RCC 7860 (cell line): ENCODE measurements around the gene LRWD1.
"Not testable (repeated sequence)": the region's sequence is repeated elsewhere in the genome, so short reads cannot be mapped to it uniquely, and the experiment has no call there.

ENCODE experiments used
- DNase-seq: peaks from one replicate; pipeline ENCODE4 v3.0.0-alpha.2; 2015; ENCODE audit warnings: low spot score
- FAIRE-seq: peaks from 2 replicates; lab custom pipeline; 2012; peaks lifted over from hg19 to GRCh38; lab: Jason Lieb, UNC

The LRWD1 gene

GRCh38 chr7:102493220-102493935 is 28.6 kb downstream of the LRWD1 start:
- not testable (repeated sequence) for DNase-seq, FAIRE-seq

- FAIRE-seq, DNase-seq: not testable (repeated sequence)
Observed at GRCh38 chr7:102494026-102494425, 29.2 kb downstream of the LRWD1 start.

GRCh38 chr7:102494473-102495149 is 29.8 kb downstream of the LRWD1 start:
- DNase-seq, FAIRE-seq: not testable (repeated sequence)

GRCh38 chr7:102496861-102497260 is 32.1 kb downstream of the LRWD1 start:
- not testable (repeated sequence) for FAIRE-seq, DNase-seq

DNA sequence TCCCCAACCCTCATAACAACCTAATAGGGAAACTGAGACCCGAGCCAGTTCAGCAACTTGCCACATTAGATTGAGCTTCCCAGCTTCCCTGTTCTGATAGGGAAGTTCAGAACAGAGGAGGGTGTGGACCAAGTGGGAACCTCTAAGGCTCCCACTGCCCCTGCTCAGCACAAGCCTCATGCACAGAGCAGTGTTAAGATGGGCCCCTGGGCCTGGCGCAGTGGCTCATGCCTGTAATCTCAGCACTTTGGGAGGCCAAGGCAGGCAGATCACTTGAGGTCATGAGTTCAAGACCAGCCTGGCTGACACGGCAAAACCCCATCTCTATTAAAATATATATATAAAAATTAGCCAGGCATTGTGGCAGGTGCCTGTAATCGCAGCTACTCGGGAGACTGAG is 32.5 kb downstream of the LRWD1 start:
- FAIRE-seq, DNase-seq: not testable (repeated sequence)

- DNase-seq, FAIRE-seq: not testable (repeated sequence)
Observed at GRCh38 chr7:102498321-102498720, 33.5 kb downstream of the LRWD1 start.

DNA sequence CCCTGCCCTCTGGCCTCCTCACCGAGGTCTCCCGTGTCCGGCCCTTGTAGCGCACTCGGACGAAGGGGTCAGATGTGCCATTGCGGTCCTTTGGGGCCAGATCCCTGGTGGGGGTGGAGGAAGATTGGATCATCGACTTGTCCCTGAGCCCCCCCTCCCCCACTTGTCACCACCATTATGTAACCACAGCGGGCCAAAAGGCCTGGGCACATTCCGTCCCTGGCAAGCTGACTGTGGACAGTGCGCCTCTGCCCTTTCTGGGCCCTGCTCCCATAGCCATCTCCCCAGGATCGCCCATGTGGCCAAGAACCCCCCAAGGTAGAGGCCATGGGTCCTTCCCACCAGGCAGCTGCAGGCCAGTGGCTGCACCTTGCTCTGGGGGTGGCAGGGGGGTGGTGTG is 38.4 kb downstream of the LRWD1 start:
- DNase-seq, FAIRE-seq: not testable (repeated sequence)

GRCh38 chr7:102505298-102506185 is 40.8 kb downstream of the LRWD1 start:
- not testable (repeated sequence) for DNase-seq
- peak; percentile 55 for FAIRE-seq

DNA sequence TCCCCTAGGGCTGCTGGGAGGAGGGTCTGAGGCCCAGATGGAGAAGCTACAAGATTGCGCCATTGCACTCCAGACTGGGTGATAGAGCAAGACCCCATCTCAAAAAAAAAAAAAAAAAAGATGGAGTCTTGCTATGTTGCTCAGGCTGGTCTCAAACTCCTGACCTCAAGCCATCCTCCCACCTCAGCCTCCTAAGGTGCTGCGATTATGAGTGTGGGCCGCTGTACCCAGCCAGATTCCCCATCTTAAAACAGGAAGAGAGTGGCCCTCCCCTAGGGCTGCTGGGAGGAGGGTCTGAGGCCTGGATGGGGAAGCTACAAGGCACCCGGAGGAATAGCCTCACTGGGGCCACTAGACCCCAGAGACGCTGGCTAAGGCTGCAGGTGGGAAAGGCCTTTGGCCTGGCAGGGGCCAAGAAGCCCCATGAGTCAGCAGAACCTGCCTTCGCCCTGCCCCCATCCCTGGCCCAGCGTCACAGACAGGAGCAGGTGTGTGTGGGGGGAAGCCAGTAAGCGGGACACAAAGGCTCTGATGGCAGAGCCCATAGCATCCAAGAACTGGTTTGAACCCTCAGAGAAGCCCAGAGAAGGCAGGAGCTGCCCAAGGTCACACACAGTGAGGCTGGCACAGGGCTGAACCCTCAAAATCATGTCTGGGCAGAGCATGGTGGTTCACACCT is 42.8 kb downstream of the LRWD1 start:
- FAIRE-seq, DNase-seq: not testable (repeated sequence)

- not testable (repeated sequence) for FAIRE-seq
Observed at GRCh38 chr7:102510575-102510974, 45.8 kb downstream of the LRWD1 start.

DNA sequence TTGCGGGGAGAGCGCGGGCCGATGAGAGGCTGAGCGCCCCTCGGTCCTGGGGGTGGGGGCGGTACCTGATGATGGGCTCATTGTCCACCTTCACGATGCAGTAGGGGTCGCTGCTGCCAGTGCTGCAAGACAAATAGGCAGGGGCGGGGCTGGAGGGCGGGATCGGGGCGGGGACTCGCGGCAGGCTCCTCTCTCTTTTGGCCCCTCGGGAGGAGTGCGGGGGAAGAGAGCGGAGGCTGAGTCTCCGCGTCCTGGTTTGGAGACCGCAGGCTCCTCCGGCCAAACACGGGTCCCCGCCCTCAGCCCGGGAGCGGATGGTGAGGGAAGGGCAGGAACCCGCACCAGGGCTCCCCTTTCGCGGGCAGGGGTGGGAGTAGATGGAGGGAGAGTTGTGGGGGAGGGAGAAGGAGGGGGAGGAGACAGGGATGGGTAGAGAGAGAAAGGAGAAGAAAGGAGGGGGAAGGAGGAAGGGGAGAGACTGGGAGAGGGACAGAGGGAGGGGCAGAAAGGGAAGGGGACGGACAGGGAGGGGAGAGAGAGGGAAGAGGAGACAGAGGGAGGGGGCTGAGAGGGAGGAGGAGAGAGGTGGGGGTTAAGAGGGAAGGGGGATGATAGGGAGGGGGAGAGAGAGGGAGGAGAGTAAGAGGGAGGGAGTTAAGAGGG is 47.2 kb downstream of the LRWD1 start:
- not testable (repeated sequence) for DNase-seq, FAIRE-seq

More at GRCh38 chr7:102510575-102510974, 45.8 kb downstream of the LRWD1 start:
- DNase-seq, result not testable (repeated sequence)

DNA sequence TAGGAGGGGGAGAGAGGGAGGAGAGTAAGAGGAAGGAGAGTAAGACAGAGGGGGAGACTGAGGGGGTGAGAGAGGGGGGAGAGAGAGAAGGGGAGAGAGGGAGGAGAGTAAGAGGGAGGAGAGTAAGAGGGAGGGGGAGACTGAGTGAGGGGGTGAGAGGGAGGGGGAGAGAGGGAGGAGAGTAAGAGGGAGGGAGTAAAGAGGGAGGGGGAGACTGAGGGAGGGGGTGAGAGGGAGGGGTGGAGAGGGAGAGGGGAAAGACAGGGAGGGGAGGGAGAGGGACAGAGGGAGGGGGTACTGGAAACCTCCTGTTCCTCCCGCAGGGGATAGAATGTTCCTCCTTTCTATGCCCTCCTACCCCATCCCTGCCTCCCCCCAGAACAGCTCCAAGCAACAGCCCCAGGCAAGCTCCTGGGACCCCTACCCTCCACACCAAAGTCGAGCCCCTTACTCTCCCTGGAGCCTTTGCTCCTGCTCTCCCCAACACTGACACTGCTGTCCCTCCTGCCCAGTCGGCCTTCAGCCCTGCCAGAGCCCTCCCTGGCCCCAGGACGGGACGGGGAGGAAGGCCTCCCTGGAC is 47.9 kb downstream of the LRWD1 start:
- not testable (repeated sequence) for DNase-seq, FAIRE-seq

DNA sequence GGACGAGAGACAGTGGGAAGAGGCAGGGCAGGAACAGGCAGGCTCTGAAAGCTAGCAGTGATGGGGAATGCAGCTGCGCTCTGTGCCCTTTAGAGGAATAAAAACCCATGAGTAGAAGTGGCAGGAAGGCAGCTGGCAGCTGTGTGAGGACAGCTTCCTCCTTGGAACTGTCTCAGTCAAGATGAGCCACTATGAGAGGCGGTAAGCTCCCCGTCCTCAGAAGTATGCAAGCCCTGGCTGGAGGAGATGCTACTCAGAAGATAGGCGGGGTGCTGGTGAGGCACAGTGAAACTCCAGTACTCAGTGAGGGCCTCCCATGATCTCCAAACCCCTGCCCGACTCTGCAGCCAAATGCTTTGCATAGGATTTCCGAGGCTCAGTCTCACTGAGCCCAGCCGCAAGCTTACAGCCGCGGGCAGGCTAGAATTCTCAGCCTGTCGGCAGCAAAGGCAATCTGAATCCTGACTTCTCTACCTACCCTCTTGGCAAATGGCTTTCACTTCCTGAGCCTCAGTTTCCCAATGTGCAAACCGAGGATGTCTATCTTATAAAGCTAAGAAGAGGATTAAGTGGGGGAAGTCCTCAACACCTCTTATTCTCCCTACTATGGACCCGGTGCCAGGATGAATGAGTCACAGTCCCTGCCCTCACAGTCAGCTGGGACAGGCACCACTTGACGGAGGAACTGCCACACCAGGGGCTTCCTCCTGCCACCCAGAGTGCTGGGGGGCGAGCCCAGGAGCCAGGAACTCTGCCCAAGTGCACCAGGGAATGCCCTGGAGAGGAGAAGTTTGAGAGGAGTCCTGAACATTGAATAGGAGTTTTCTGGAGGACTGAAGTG is 50.3 kb downstream of the LRWD1 start:
- FAIRE-seq, DNase-seq: not testable (repeated sequence)

DNA sequence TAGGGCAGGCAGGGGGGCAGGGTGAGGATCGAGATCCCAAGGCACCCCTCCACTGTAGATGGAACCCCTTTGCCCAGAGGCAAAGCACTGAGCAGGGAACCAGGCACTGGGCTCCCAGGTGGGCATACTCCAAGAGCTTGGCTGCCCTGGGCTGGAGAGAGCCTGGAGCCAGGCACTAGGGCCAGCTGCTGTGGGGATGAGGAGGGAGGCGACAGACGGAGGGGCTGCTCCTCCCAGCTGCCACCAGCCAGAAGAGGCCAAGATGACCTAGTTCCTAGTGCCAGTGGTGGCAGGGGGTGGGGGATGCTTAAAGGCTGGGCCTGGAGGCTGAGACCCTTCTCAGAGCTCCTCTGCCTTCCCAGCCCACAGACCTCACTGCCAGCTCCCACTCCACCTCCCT is 51.1 kb downstream of the LRWD1 start:
- FAIRE-seq, DNase-seq: not testable (repeated sequence)

- not testable (repeated sequence) for FAIRE-seq, DNase-seq
Observed at GRCh38 chr7:102516951-102517350, 52.2 kb downstream of the LRWD1 start.

GRCh38 chr7:102517550-102518147 is 52.9 kb downstream of the LRWD1 start, which contains the start of gene RASA4B:
TSS of gene RASA4B (minus strand) at chr7:102517777. CDS start at chr7:102517710, 67 bp downstream.
- DNase-seq, FAIRE-seq: not testable (repeated sequence)

DNA sequence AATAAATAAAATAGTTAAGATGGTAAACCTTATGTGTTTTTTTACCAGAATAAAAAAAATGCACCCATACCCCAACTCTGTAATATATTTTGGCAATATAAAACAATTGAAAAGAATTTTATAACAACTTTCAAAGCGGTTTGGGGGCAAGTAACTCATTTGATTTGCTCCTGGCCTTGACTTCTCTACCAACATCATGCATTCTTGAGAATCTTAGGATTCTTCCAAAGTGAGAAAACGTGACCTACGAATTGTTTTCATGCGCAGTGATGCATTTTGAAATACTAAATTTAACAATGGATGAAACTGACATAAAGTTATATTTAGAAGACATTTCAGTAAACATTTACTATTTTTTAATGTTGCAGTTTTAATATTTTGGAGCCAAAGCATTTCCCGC is 56.0 kb downstream of the LRWD1 start:
- FAIRE-seq, DNase-seq: not testable (repeated sequence)
